Type B pancreatic cell (in vitro differentiated cells): ENCODE results near the gene AFP. TPM values are rescaled to one million over a fixed set of nuclear protein-coding genes. Genes with fewer than 3 reads are reported as not detected.

Source experiments
- DNase-seq: peaks from one replicate; pipeline ENCODE4 v3.0.0; 2021; ENCODE audit warnings: mixed read lengths; ENCODE audit not compliant: unreplicated experiment; ENCODE audit errors: extremely low spot score
- H3K27ac Mint-ChIP-seq: 2 replicates; pipeline ENCODE4 v1.8.0; 2021; ENCODE audit warnings: mild to moderate bottlenecking, mixed read lengths
- H3K27me3 Mint-ChIP-seq: 2 replicates; pipeline ENCODE4 v1.8.0; 2021; ENCODE audit warnings: mixed read lengths
- H3K36me3 Mint-ChIP-seq: 2 replicates; pipeline ENCODE4 v1.8.0; 2021; ENCODE audit warnings: mixed read lengths
- H3K4me1 Mint-ChIP-seq: one replicate; pipeline ENCODE4 v1.8.0; 2021; ENCODE audit warnings: mixed read lengths; ENCODE audit not compliant: unreplicated experiment
- H3K4me3 Mint-ChIP-seq: 2 replicates; pipeline ENCODE4 v1.8.0; 2021; ENCODE audit warnings: mild to moderate bottlenecking, mixed read lengths
- H3K9me3 Mint-ChIP-seq: 2 replicates; pipeline ENCODE4 v1.8.0; 2021; ENCODE audit warnings: mixed read lengths
- total RNA-seq: library from RNA; stranded (reverse); gene quantifications from 2 replicates; pipeline ENCODE4 v1.2.1, GENCODE V29; 2021; ENCODE audit warnings: low replicate concordance
- TF ChIP-seq, protein P1 (sequence below): fragments of 200-600 bp; sonication (generic); conservative IDR thresholded peaks from 2 replicates; pipeline ENCODE4 v1.5.0; 2021; ENCODE audit warnings: antibody characterized with exemption, mild to moderate bottlenecking

Gene AFP
- total RNA-seq, 1 donor from 2014 or later: 67.6 TPM

DNA sequence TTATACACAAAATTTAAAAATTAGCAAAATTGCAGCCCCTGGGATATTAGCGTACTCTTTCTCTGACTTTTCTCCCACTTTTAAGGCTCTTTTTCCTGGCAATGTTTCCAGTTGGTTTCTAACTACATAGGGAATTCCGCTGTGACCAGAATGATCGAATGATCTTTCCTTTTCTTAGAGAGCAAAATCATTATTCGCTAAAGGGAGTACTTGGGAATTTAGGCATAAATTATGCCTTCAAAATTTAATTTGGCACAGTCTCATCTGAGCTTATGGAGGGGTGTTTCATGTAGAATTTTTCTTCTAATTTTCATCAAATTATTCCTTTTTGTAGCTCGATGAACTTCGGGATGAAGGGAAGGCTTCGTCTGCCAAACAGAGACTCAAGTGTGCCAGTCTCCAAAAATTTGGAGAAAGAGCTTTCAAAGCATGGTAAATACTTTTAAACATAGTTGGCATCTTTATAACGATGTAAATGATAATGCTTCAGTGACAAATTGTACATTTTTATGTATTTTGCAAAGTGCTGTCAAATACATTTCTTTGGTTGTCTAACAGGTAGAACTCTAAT lies 26.0 kb upstream of the AFP start:
- no peaks in the 10 kb centered on the region for H3K4me1 Mint-ChIP-seq
- DNase-seq: no peak
- H3K27me3 Mint-ChIP-seq: no peaks in the 10 kb centered on the region
- TF ChIP-seq, protein P1, sequence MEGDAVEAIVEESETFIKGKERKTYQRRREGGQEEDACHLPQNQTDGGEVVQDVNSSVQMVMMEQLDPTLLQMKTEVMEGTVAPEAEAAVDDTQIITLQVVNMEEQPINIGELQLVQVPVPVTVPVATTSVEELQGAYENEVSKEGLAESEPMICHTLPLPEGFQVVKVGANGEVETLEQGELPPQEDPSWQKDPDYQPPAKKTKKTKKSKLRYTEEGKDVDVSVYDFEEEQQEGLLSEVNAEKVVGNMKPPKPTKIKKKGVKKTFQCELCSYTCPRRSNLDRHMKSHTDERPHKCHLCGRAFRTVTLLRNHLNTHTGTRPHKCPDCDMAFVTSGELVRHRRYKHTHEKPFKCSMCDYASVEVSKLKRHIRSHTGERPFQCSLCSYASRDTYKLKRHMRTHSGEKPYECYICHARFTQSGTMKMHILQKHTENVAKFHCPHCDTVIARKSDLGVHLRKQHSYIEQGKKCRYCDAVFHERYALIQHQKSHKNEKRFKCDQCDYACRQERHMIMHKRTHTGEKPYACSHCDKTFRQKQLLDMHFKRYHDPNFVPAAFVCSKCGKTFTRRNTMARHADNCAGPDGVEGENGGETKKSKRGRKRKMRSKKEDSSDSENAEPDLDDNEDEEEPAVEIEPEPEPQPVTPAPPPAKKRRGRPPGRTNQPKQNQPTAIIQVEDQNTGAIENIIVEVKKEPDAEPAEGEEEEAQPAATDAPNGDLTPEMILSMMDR: no peak
- no peaks in the 10 kb centered on the region for H3K36me3 Mint-ChIP-seq
- no peaks in the 10 kb centered on the region for H3K9me3 Mint-ChIP-seq
- H3K4me3 Mint-ChIP-seq: no peak overlapping the region
- no peak overlapping the region for H3K27ac Mint-ChIP-seq

DNA sequence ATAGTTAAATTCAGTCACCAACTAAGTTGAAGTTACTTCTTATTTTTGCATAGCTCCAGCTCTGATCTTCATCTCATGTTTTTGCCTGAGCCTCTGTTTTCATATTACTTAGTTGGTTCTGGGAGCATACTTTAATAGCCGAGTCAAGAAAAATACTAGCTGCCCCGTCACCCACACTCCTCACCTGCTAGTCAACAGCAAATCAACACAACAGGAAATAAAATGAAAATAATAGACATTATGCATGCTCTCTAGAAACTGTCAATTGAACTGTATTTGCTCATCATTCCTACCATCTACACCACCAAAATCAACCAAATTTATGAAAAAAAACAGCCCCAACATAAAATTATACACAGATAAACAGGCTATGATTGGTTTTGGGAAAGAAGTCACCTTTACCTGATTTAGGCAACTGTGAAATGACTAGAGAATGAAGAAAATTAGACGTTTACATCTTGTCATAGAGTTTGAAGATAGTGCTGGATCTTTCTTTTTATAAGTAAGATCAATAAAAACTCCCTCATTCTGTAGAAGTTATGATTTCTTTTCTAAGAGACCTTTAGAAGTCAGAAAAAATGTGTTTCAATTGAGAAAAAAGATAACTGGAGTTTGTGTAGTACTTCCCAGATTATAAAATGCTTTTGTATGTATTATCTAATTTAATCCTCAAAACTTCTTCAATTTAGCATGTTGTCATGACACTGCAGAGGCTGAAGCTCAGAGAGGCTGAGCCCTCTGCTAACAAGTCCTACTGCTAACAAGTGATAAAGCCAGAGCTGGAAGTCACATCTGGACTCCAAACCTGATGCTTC lies 24.9 kb upstream of the AFP start:
- Mint-ChIP-seq H3K4me3 (no peak overlapping the region), H3K36me3 (no peaks in the 10 kb centered on the region), H3K27me3 (no peaks in the 10 kb centered on the region), H3K9me3 (no peaks in the 10 kb centered on the region), H3K27ac (no peak overlapping the region), H3K4me1 (no peaks in the 10 kb centered on the region)
- TF ChIP-seq, protein P1: no peak
- no peak for DNase-seq

DNA sequence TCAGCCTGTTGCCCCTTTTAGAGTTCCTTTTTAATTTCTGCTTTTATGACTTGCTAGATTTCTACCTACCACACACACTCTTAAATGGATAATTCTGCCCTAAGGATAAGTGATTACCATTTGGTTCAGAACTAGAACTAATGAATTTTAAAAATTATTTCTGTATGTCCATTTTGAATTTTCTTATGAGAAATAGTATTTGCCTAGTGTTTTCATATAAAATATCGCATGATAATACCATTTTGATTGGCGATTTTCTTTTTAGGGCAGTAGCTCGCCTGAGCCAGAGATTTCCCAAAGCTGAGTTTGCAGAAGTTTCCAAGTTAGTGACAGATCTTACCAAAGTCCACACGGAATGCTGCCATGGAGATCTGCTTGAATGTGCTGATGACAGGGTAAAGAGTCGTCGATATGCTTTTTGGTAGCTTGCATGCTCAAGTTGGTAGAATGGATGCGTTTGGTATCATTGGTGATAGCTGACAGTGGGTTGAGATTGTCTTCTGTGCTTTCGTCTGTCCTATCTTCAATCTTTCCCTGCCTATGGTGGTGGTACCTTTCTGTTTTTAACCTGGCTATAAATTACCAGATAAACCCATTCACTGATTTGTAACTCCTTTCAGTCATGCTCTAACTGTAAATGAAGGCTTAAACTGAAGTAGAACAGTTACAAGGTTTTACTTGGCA lies 24.1 kb upstream of the AFP start:
- TF ChIP-seq, protein P1: no peak
- no peaks in the 10 kb centered on the region for H3K4me1 Mint-ChIP-seq
- H3K9me3 Mint-ChIP-seq: no peaks in the 10 kb centered on the region
- H3K4me3 Mint-ChIP-seq: no peak overlapping the region
- no peaks in the 10 kb centered on the region for H3K27me3 Mint-ChIP-seq
- H3K36me3 Mint-ChIP-seq: no peaks in the 10 kb centered on the region
- no peak overlapping the region for H3K27ac Mint-ChIP-seq
- no peak for DNase-seq

DNA sequence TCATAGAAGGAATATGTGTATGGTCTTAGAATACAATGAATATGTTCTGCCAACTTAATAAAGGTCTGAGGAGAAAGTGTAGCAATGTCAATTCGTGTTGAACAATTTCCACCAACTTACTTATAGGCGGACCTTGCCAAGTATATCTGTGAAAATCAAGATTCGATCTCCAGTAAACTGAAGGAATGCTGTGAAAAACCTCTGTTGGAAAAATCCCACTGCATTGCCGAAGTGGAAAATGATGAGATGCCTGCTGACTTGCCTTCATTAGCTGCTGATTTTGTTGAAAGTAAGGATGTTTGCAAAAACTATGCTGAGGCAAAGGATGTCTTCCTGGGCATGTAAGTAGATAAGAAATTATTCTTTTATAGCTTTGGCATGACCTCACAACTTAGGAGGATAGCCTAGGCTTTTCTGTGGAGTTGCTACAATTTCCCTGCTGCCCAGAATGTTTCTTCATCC lies 22.7 kb upstream of the AFP start:
- H3K27ac Mint-ChIP-seq: no peak overlapping the region
- no peaks in the 10 kb centered on the region for H3K27me3 Mint-ChIP-seq
- TF ChIP-seq, protein P1: no peak
- no peaks in the 10 kb centered on the region for H3K4me1 Mint-ChIP-seq
- H3K4me3 Mint-ChIP-seq: no peak overlapping the region
- H3K9me3 Mint-ChIP-seq: no peaks in the 10 kb centered on the region
- no peaks in the 10 kb centered on the region for H3K36me3 Mint-ChIP-seq
- DNase-seq: no peak

DNA sequence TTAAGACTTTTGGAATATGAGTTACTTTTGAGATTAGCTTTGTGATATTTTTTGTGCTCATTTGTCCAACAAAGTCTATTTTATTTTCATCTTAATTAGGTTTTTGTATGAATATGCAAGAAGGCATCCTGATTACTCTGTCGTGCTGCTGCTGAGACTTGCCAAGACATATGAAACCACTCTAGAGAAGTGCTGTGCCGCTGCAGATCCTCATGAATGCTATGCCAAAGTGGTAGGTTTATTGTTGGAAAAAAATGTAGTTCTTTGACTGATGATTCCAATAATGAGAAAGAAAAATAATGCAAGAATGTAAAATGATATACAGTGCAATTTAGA lies 21.1 kb upstream of the AFP start:
- no peaks in the 10 kb centered on the region for H3K27me3 Mint-ChIP-seq
- no peak overlapping the region for H3K27ac Mint-ChIP-seq
- H3K36me3 Mint-ChIP-seq: no peaks in the 10 kb centered on the region
- TF ChIP-seq, protein P1: no peak
- H3K4me1 Mint-ChIP-seq: no peaks in the 10 kb centered on the region
- no peak for DNase-seq
- H3K4me3 Mint-ChIP-seq: no peak overlapping the region
- no peaks in the 10 kb centered on the region for H3K9me3 Mint-ChIP-seq
